B cell (primary cell): ENCODE measurements around the gene CYP26B1. TPM values are rescaled to one million over a fixed set of nuclear protein-coding genes. Genes with fewer than 3 reads are reported as not detected.

ENCODE experiments used
- ATAC-seq: fragments of 200-7000 bp; cut with Tn5 transposase; one replicate; pipeline ENCODE4 v1.10.0; 2021; ENCODE audit warnings: low read depth, mild to moderate bottlenecking, moderate number of reproducible peaks, moderate library complexity
- CTCF ChIA-PET: fragments of 350-600 bp; sonication (Branson Sonifier 250); formaldehyde crosslinking; loops from one replicate; lab custom pipeline; 2021; ENCODE audit warnings: antibody characterized with exemption, inconsistent platforms; lab: Charles Lee
- POLR2A ChIA-PET: fragments of 350-600 bp; sonication (Branson Sonifier 250); formaldehyde crosslinking; loops from one replicate; lab custom pipeline; 2021; ENCODE audit warnings: antibody characterized with exemption; lab: Charles Lee
- DNase-seq: peaks from one replicate; pipeline ENCODE4 v3.0.0; 2013
- H2AFZ ChIP-seq: 2 replicates; pipeline ENCODE4 v1.6.1; 2012; ENCODE audit warnings: mild to moderate bottlenecking, low read depth, low read length; ENCODE audit not compliant: insufficient read depth, poor library complexity, severe bottlenecking
- H3K27ac ChIP-seq, 2 donors: 1 replicate in 1 of 2; 2 replicates in 1 of 2; pipeline ENCODE4 v1.5.1; 2012 to 2013; ENCODE audit warnings: low read length in 2 of 2, mild to moderate bottlenecking in 2 of 2, moderate library complexity in 1 of 2
- H3K27me3 ChIP-seq, 4 experiments: fragments of 200-600 bp in 1 of 4; sonication (generic) in 1 of 4; replicated peaks in 1 of 4; 1 replicate in 2 of 4; 2 replicates in 2 of 4; pipeline versions ENCODE4 v1.6.1 to v1.7.0; 2013 to 2016; ENCODE audit warnings: low read length in 3 of 4, mild to moderate bottlenecking in 2 of 4, mixed read lengths in 1 of 4, moderate library complexity in 1 of 4; ENCODE audit not compliant: insufficient read depth in 4 of 4, control insufficient read depth in 3 of 4; ENCODE audit errors: control extremely low read depth in 1 of 4
- H3K36me3 ChIP-seq, 2 experiments: replicated peaks in 1 of 2; 1 replicate in 1 of 2; 2 replicates in 1 of 2; pipeline versions ENCODE4 v1.6.1 to v1.7.1; 2013; ENCODE audit warnings: low read length in 1 of 2; ENCODE audit not compliant: insufficient read depth in 2 of 2, control insufficient read depth in 1 of 2; ENCODE audit errors: control extremely low read depth in 1 of 2, extremely low read depth in 1 of 2
- H3K4me1 ChIP-seq, 2 donors: fragments of 200-600 bp in 1 of 2; sonication (generic) in 1 of 2; 1 replicate in 1 of 2; 2 replicates in 1 of 2; pipeline versions ENCODE4 v1.5.1 to v1.6.1; 2013 to 2017; ENCODE audit warnings: low read length in 2 of 2; ENCODE audit not compliant: control insufficient read depth in 2 of 2, insufficient read depth in 2 of 2
- H3K4me2 ChIP-seq: replicated peaks from 2 replicates; pipeline ENCODE3; 2012; ENCODE audit warnings: mild to moderate bottlenecking, low read depth, low read length; ENCODE audit not compliant: poor library complexity, severe bottlenecking
- H3K4me3 ChIP-seq, 5 experiments: fragments of 200-600 bp in 1 of 5; sonication (generic) in 1 of 5; 1 replicate in 3 of 5; 2 replicates in 2 of 5; pipeline versions ENCODE4 v1.5.1 to v1.7.0; 2011 to 2016; ENCODE audit warnings: low read length in 4 of 5, mild to moderate bottlenecking in 4 of 5, low read depth in 2 of 5, control low read depth in 1 of 5, moderate library complexity in 1 of 5; ENCODE audit not compliant: insufficient read depth in 1 of 5; ENCODE audit errors: control extremely low read depth in 1 of 5, extremely low read depth in 1 of 5
- H3K79me2 ChIP-seq: fragments of 200-600 bp; sonication (generic); one replicate; pipeline ENCODE4 v1.6.0; 2016; ENCODE audit warnings: low read length; ENCODE audit not compliant: control insufficient read depth, insufficient read depth
- H3K9ac ChIP-seq: fragments of 200-600 bp; sonication (generic); 2 replicates; pipeline ENCODE4 v1.6.1; 2017; ENCODE audit warnings: mild to moderate bottlenecking, low read length, moderate library complexity
- H3K9me3 ChIP-seq, 3 donors: one replicate each; pipeline versions ENCODE4 v1.6.1 to v1.7.1; 2013; ENCODE audit warnings: low read length in 2 of 3; ENCODE audit not compliant: control insufficient read depth in 2 of 3, insufficient read depth in 1 of 3; ENCODE audit errors: control extremely low read depth in 1 of 3
- H4K20me1 ChIP-seq: 2 replicates; pipeline ENCODE4 v1.6.0; 2012; ENCODE audit warnings: mild to moderate bottlenecking, low read length; ENCODE audit not compliant: insufficient read depth, control insufficient read depth, poor library complexity, severe bottlenecking
- H3K27ac Mint-ChIP-seq: one replicate; pipeline ENCODE4 v1.8.0; 2021; ENCODE audit warnings: mixed read lengths
- H3K27me3 Mint-ChIP-seq: one replicate; pipeline ENCODE4 v1.8.0; 2021; ENCODE audit warnings: mixed read lengths
- H3K4me1 Mint-ChIP-seq: one replicate; pipeline ENCODE4 v1.8.0; 2021; ENCODE audit warnings: mixed read lengths
- H3K4me3 Mint-ChIP-seq: one replicate; pipeline ENCODE4 v1.8.0; 2021; ENCODE audit warnings: mixed read lengths
- H3K9me3 Mint-ChIP-seq: one replicate; pipeline ENCODE4 v1.8.0; 2022; ENCODE audit warnings: mixed read lengths; ENCODE audit not compliant: insufficient read depth
- EZH2 ChIP-seq: IDR thresholded peaks from 2 replicates; pipeline ENCODE4 v1.6.1; 2012; ENCODE audit warnings: borderline replicate concordance, low read depth, mild to moderate bottlenecking, moderate library complexity, low read length; ENCODE audit not compliant: insufficient read depth, poor library complexity, severe bottlenecking
- WGBS: methylation state at CpG from one replicate; pipeline ENCODE4 v1.1.5; 2013; ENCODE audit warnings: missing lambda C conversion rate; ENCODE audit not compliant: insufficient coverage; 5-methylcytosine and 5-hydroxymethylcytosine counted together
- intact Hi-C: fragments of 100-400 bp; cut with micrococcal nuclease; formaldehyde crosslinking; loops from one replicate; pipeline ENCODE4 v1.10.0; 2022
- polyA plus RNA-seq: library from polyadenylated mRNA; depleted of rRNA; stranded (reverse); fragments of >200 nt; gene quantifications from 2 replicates; pipeline ENCODE4 v1.2.3, GENCODE V29; 2012
- total RNA-seq, 2 donors: library from RNA; stranded (reverse); fragments of 120-200 nt in 1 of 2; gene quantifications; 1 replicate in 1 of 2; 2 replicates in 1 of 2; pipeline versions ENCODE4 v1.2.3 to v1.2.4, GENCODE V29; 2013 to 2022
- TF ChIP-seq, protein P1 (sequence below): fragments of 200-600 bp; IDR thresholded peaks from one replicate; pipeline ENCODE4 v1.8.0; 2022; ENCODE audit warnings: antibody characterized with exemption, mild to moderate bottlenecking

The CYP26B1 gene
- total and polyA plus RNA-seq, 2 donors (not counting 1 experiment from before 2014, with no cell fraction given) = not detected

DNA sequence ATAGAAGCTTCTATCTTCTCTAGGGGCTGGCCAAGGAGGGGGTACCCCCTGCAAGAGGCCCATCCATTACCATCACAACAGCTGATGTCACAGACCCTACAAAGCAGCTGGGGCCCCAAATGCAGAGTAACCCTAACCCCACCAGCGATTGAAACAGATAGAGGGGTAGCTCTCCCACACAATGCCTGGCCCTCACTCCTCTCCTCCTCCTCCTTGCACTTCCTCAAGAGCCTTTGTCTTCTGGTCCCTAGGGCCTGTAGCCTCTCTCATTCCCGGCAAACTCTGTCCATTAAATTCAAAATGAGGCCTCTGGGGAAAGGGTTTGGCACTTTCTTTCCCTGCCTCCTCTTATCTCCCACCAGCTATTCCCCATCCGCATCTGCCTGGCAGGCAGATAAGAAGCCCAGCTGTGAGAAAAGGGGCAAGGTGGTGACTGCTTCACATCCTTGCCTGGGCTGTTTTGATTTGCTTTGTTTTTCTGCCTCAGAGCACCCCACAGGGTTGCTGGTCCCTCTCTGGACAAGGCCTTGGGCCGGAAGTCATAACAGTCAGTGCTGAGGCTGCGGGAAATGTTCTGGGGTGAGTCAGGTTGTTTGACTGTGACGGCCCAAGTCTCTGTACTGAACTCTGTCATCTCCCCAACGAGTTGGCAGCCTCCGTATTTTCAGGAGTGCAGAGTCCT, 26.1 kb upstream of the CYP26B1 start:
- no peaks in the 10 kb centered on the region for H3K9me3 Mint-ChIP-seq
- H3K4me3 Mint-ChIP-seq = no peak overlapping the region
- Histone ChIP-seq H3K9me3 (no peaks in the 10 kb centered on the region), H3K4me3 (no peak overlapping the region), H3K4me1 (no peaks in the 10 kb centered on the region), H3K27ac (no peak overlapping the region), H3K9ac (no peak overlapping the region), H3K79me2 (no peaks in the 10 kb centered on the region), H4K20me1 (no peaks in the 10 kb centered on the region), H2AFZ (no peak overlapping the region), H3K36me3 (no peaks in the 10 kb centered on the region), H3K27me3 (no peaks in the 10 kb centered on the region), H3K4me2 (no peak overlapping the region)
- H3K4me1 Mint-ChIP-seq = no peaks in the 10 kb centered on the region
- no peaks in the 10 kb centered on the region for H3K27me3 Mint-ChIP-seq
- 53% methylated on average over 2 of the region's 8 CpGs for whole genome bisulfite sequencing
- ChIA-PET CTCF (interaction anchor here (0.9 kb wide), 1 partner anchor 23 kb away, joined by 3 read pairs; no protein-coding TSS in a partner anchor), POLR2A (no interaction called here)
- ATAC-seq (no peak), DNase-seq (no peak)
- intact Hi-C loops = no loop called here
- TF ChIP-seq, protein P1, sequence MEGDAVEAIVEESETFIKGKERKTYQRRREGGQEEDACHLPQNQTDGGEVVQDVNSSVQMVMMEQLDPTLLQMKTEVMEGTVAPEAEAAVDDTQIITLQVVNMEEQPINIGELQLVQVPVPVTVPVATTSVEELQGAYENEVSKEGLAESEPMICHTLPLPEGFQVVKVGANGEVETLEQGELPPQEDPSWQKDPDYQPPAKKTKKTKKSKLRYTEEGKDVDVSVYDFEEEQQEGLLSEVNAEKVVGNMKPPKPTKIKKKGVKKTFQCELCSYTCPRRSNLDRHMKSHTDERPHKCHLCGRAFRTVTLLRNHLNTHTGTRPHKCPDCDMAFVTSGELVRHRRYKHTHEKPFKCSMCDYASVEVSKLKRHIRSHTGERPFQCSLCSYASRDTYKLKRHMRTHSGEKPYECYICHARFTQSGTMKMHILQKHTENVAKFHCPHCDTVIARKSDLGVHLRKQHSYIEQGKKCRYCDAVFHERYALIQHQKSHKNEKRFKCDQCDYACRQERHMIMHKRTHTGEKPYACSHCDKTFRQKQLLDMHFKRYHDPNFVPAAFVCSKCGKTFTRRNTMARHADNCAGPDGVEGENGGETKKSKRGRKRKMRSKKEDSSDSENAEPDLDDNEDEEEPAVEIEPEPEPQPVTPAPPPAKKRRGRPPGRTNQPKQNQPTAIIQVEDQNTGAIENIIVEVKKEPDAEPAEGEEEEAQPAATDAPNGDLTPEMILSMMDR = no peak
- TF ChIP-seq EZH2 = no peak
- H3K27ac Mint-ChIP-seq = no peak overlapping the region

DNA sequence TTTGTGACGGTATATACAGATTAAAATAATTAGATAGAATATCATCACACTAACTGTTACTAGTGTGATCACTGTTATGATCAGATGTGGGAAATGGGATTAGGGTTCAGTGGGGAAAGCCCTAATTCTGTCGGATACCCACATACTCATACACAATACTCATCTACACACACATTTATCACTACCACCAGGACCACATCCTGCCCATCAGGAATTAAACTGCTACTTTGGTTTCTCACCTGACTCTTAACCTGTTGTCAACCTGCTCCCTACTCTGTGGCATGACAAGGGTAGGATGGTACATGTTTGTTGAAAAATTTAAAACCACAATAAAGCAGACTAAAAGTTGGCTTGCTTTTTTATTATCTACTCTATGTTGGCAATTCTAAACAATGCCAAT, 24.8 kb upstream of the CYP26B1 start:
- H3K9me3 ChIP-seq = no peaks in the 10 kb centered on the region
- no peak overlapping the region for H3K9ac ChIP-seq
- H3K27ac ChIP-seq = no peak overlapping the region
- H3K27me3 ChIP-seq = no peaks in the 10 kb centered on the region
- H3K4me1 ChIP-seq = no peaks in the 10 kb centered on the region
- WGBS = no CpG with 5 or more reads among the region's 2 CpGs
- no peak overlapping the region for H3K4me3 ChIP-seq
- no peak overlapping the region for H3K4me2 ChIP-seq
- H4K20me1 ChIP-seq = no peaks in the 10 kb centered on the region
- intact Hi-C loops = no loop called here
- TF ChIP-seq, protein P1 = no peak
- no peak for TF ChIP-seq EZH2
- CTCF ChIA-PET = no interaction called here
- H3K27me3 Mint-ChIP-seq = no peaks in the 10 kb centered on the region
- no peaks in the 10 kb centered on the region for H3K4me1 Mint-ChIP-seq
- H3K4me3 Mint-ChIP-seq = no peak overlapping the region
- H3K36me3 ChIP-seq = no peaks in the 10 kb centered on the region
- H3K79me2 ChIP-seq = no peaks in the 10 kb centered on the region
- peaks cover 1% of the 10 kb centered on the region for H3K9me3 Mint-ChIP-seq
- ATAC-seq (no peak), DNase-seq (no peak)
- H3K27ac Mint-ChIP-seq = no peak overlapping the region
- no peak overlapping the region for H2AFZ ChIP-seq
- POLR2A ChIA-PET = no interaction called here
